GM18858 (cell line): ENCODE measurements around the gene AMT.
"Not testable (repeated sequence)": the region's sequence is repeated elsewhere in the genome, so short reads cannot be mapped to it uniquely, and the experiment has no call there.

Source experiments
- ATAC-seq: cut with Tn5 transposase; IDR thresholded peaks from one replicate; pipeline ENCODE4 v1.9.1; 2021; ENCODE audit not compliant: unreplicated experiment

Gene AMT

DNA sequence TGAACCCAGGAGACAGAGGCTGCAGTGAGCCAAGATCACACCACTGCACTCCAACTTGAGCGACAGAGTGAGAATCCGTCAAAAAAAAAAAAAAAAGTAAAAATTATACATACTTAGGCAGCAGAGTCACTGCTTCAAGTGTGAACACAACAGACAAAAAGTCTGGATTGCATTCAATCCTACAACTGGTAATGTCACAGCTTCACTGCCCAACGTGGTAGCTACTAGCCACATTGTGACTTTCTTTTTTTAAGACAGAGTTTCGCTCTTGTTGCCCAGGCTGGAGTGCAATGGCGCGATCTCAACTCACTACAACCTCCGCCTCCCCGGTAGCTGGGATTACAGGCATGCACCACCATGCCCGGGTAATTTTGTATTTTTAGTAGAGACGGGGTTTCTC is 31.0 kb downstream of the AMT start:
- ATAC-seq, result not testable (repeated sequence)

DNA sequence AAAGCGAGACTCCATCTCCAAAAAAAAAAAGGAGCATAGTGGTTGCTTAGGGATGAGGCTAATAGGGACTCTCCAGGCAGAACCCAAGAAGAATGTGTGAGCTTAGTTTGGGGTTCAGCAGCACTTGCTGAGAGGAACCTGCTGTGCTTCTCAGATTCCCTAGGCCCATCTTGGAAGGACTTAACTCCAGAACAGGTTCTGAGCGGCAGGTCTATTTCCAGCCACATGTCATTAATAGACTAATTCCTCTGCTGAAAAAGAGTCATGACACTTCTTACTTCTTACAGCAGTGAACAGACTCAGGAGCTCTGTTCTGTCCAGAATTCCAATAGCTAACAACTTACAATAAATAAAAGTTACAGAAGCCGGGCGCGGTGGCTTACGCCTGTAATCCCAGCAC is 33.0 kb downstream of the AMT start:
- ATAC-seq, result no peak

DNA sequence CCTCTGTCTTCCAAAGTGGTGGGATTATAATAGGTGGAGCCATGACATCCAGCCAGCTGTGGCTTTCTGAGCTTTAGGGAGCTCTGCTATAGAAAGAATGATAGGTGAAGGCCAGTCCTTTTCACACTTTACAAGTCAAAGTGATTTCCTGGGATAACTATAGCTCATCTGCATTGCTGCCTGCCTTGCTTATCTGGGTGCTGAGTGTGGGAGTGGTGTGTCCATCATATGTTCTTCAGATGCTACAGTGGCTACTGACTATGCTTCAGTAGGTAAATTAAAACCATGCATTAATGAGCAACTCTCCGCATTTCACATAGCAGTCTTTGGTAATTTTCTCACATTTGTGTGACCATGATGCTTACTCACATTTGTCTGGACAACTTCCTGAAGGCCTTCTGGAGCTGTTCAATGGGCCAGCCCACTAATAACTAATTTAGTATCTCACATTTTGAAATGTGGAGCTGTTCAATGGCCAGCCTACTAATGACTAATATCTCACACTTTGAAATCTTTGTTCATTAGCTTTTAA is 33.9 kb downstream of the AMT start:
- no peak for ATAC-seq

DNA sequence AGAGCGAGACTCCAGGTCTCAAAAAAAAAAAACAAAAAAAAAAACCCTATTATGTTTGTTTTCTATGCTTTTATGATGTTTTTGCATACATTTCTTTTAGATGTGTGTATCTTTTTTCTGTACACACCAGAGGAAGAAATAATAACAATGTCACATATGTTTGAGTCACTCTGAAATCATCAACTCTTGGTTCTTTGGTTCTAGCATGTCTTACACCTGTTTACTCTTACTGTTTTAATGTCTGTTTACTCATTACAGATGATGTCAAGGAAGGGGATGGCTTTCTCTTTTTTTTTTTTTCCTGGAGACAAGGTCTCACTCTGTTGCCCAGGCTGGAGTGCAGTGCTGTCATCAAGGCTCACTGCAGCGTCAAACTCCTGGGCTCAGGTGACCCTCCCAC is 34.6 kb downstream of the AMT start:
- no peak for ATAC-seq

DNA sequence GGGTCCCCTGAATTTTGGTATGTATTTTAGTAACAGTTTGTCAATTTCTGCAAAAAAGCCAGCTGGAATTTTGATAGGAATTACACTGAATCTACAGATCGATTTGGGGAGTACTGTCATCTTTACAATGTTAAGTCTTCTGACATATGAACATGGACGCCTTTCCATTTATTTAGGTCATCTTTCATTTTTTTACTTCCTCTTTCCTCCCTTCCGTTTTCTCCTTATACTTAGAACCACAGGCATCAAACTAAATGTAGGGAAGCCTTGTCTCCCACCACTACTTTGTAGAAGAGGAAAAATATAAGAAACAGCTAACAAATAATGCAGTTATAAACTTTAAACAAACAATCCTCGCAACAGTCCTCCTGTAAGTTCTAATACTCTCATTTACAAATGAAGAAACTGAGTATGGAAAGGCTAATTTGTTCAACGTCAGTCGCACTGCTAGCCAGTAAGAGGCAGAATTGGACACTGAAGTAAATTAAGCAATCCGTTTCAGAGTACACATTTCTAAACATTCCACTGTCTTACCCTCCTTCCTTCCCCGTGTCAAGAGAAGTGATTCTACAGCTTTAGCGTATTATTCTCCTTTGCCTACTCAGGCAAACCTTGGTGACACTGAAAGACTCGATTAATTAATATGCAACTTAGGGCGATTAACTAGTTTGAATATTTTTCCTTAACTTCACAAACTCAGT is 36.1 kb downstream of the AMT start:
- no peak for ATAC-seq

DNA sequence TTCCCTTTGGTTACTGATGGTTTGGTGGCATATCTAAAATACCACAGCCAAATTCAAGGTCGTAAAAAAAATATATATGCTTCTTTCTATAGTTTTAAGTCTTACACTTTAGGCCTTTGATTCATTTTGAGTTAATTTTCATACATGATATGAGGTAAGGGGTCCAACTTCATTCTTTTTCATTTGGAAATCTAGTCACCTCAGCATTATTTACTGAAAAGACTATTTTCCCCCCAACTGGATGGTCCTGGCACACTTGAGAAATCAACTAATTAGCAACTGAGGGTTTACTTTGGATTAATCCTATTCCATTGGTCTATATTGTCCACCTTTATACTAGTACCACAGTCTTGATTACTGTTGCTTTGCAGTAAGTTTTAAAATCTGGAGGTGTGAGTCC is 36.7 kb downstream of the AMT start:
- ATAC-seq, result no peak

DNA sequence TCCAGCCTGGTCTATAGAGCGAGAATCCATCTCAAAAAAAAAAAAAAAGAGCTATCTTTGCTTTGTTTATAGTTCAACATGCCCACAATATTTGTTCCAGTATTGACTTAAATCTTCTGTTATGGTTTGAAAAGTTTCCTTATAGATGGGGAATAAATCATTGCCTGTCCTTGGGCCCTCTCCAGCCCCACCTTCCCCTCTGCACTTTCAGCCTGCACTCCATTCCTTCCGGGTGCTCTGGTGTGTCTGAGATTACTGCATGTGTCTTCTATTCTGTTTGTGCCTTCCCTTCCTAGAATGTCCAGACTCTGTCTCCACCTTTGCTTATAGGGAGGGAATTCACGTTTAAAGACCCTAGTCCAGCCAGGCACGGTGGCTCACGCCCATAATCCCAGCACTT is 38.9 kb downstream of the AMT start:
- no peak for ATAC-seq

DNA sequence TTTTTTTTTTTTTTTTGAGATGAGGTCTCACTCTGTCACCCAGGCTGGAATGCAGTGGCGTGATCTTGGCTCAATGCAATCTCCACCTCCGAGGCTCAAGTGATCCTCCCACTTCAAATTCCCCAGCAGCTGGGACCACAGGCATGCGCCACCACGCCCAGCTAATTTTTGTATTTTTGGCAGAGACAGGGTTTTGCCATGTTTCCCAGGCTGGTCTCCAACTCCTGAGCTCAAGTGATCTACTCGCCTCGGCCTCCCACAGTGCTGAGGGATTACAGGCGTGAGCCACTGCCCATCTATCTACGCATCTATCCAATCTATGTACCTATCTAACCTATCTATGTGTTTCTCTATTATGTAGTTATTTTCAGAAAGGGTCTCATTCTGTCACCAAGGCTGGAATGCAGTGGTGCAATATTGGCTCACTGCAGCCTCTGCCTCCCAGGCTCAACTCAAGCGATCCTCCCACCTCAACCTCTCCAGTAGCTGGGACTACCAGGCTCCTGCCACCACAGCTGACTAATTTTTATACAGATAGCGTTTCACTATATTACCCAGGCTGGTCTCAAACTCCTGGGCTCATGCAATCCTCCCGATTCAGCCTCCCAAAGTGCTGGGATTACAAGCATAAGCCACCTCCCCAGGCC is 43.9 kb downstream of the AMT start:
- ATAC-seq, result no peak

DNA sequence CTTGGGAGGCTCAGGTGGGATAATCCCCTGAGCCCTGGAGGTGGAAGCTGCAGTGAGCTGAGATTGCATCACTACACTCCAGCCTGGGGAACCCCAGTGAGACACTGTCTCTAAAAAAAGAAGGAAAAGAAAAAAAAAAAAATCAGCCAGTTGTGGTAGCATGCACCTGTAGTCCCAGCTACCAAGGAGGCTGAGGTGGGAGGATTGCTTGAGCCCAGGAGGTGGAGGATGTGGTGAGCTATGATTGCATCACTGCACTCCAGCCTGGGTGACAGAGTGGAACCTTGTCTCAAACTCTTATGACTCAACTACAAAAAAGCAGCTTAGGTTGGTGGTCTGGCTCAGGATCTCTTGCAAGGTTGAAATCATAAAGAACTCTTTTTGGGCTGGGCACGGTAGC is 44.8 kb downstream of the AMT start:
- no peak for ATAC-seq

DNA sequence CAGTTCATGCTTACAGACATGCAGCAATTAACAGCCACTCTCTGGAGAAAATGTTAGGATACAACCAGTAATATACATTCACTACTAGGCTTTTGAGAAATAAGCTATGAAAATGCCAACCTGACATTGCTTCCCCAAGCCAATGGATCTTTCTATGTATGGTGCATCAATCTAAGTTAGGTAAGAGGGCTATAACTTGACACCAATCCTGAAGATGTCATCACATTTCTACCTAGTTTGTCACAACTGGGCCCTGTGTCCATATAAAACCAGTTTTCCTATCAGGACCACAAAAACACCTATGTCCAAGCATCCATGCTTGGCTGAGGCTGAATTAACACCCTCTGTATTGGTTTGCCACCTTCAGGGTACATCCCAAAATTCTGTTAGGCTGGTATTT is 50.3 kb downstream of the AMT start:
- no peak for ATAC-seq

DNA sequence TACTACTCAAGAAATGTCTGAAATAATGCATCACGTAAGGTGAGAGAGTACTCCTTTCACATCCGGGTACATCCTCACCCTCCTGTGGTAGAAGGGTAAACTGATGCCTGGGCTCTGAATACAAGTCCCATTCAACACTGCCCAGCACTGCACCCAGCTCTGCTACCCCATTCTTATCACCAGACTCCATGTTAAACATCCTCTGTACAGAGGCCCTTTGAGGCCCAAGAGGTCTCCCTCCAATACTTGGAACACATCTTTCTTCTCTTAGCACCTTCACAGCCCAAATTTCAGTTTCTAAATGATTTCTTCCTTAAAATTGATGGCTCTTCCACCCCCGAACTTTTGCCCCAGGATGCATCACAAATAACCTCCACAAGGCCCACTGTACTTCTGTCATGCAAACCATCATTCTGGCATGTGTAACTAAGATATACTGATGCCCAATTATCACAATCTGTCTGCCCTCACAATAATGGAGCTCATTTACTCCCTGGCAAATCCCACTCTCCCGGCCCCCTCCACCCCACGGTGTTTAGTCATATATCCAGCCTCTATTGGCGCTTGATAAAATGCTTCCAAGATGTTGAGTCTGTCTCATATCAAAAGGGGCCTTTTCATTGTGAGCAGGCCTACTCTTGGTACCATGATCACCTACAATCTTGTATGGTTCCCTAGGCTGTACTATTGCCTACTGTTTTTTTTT is 51.5 kb downstream of the AMT start:
- ATAC-seq, result no peak
